H9 (cell line): ENCODE measurements around the gene NPAS2. TPM values are rescaled to one million over a fixed set of nuclear protein-coding genes. Genes with fewer than 3 reads are reported as not detected.

Experiments used
- DNase-seq: peaks from one replicate; pipeline ENCODE4 v3.0.0-alpha.2; 2017
- H2AFZ ChIP-seq: one replicate; pipeline ENCODE4 v1.6.1; 2013; ENCODE audit warnings: mild to moderate bottlenecking, low read length, control low read depth, moderate library complexity
- H2AK5ac ChIP-seq: 2 replicates; pipeline ENCODE4 v1.6.1; 2013; ENCODE audit warnings: low read length, control low read depth, mixed read lengths; ENCODE audit not compliant: insufficient read length
- H2BK120ac ChIP-seq: one replicate; pipeline ENCODE4 v1.6.1; 2013; ENCODE audit warnings: low read depth, mild to moderate bottlenecking, low read length, control low read depth, inconsistent platforms; ENCODE audit not compliant: poor library complexity, severe bottlenecking
- H2BK12ac ChIP-seq: 2 replicates; pipeline ENCODE4 v1.6.1; 2013; ENCODE audit warnings: low read length, control low read depth, mixed read lengths, low read depth; ENCODE audit not compliant: insufficient read length
- H2BK15ac ChIP-seq: 2 replicates; pipeline ENCODE4 v1.6.1; 2013; ENCODE audit warnings: low read depth, low read length, control low read depth
- H2BK20ac ChIP-seq: one replicate; pipeline ENCODE4 v1.6.1; 2013; ENCODE audit warnings: low read depth, mild to moderate bottlenecking, low read length, control low read depth, inconsistent platforms; ENCODE audit not compliant: poor library complexity, severe bottlenecking
- H2BK5ac ChIP-seq: 2 replicates; pipeline ENCODE4 v1.6.1; 2013; ENCODE audit warnings: low read length, control low read depth, mixed read lengths; ENCODE audit not compliant: insufficient read length
- H3K14ac ChIP-seq: 2 replicates; pipeline ENCODE4 v1.6.1; 2013; ENCODE audit warnings: low read length, control low read depth; ENCODE audit not compliant: insufficient read depth
- H3K18ac ChIP-seq: 2 replicates; pipeline ENCODE4 v1.6.1; 2013; ENCODE audit warnings: low read depth, mild to moderate bottlenecking, mixed read lengths, low read length, control low read depth; ENCODE audit not compliant: insufficient read length
- H3K23ac ChIP-seq: 2 replicates; pipeline ENCODE4 v1.6.1; 2013; ENCODE audit warnings: low read length, control low read depth, mixed read lengths, low read depth; ENCODE audit not compliant: insufficient read length
- H3K23me2 ChIP-seq: 2 replicates; pipeline ENCODE4 v1.6.1; 2013; ENCODE audit warnings: low read depth, mild to moderate bottlenecking, mixed read lengths, low read length, control low read depth; ENCODE audit not compliant: insufficient read length, poor library complexity, severe bottlenecking
- H3K27ac ChIP-seq: 2 replicates; pipeline ENCODE4 v1.5.1; 2013; ENCODE audit warnings: low read length, control low read depth, mixed read lengths, low read depth; ENCODE audit not compliant: insufficient read length
- H3K27me3 ChIP-seq: 2 replicates; pipeline ENCODE4 v1.6.1; 2013; ENCODE audit warnings: low read length, control low read depth, inconsistent platforms; ENCODE audit not compliant: insufficient read depth
- H3K4ac ChIP-seq: 2 replicates; pipeline ENCODE4 v1.6.1; 2013; ENCODE audit warnings: low read depth, mild to moderate bottlenecking, control low read depth, inconsistent platforms, low read length, moderate library complexity
- H3K4me1 ChIP-seq: 2 replicates; pipeline ENCODE4 v1.6.1; 2013; ENCODE audit warnings: low read length, control low read depth, inconsistent platforms; ENCODE audit not compliant: insufficient read depth
- H3K4me2 ChIP-seq: 2 replicates; pipeline ENCODE4 v1.6.1; 2013; ENCODE audit warnings: low read length, control low read depth, mixed read lengths; ENCODE audit not compliant: insufficient read length, insufficient read depth
- H3K56ac ChIP-seq: 2 replicates; pipeline ENCODE4 v1.6.1; 2013; ENCODE audit warnings: low read depth, mild to moderate bottlenecking, mixed read lengths, low read length, control low read depth; ENCODE audit not compliant: insufficient read length
- H3K79me1 ChIP-seq: 2 replicates; pipeline ENCODE4 v1.6.1; 2013; ENCODE audit warnings: low read depth, mild to moderate bottlenecking, moderate library complexity, low read length, control low read depth, inconsistent platforms; ENCODE audit not compliant: insufficient read depth, poor library complexity, severe bottlenecking
- H3K79me2 ChIP-seq: 2 replicates; pipeline ENCODE4 v1.6.1; 2013; ENCODE audit warnings: low read length, control low read depth, inconsistent platforms; ENCODE audit not compliant: insufficient read depth
- H3K9ac ChIP-seq: 2 replicates; pipeline ENCODE4 v1.6.1; 2013; ENCODE audit warnings: low read length, control low read depth, mixed read lengths; ENCODE audit not compliant: insufficient read length; ENCODE audit errors: extremely low read depth
- H3K9me3 ChIP-seq: one replicate; pipeline ENCODE4 v1.6.1; 2013; ENCODE audit warnings: low read depth, low read length, inconsistent platforms; ENCODE audit not compliant: control insufficient read depth
- H3T11ph ChIP-seq: one replicate; pipeline ENCODE4 v1.6.1; 2013; ENCODE audit warnings: mild to moderate bottlenecking, low read length, control low read depth, inconsistent platforms
- H4K20me1 ChIP-seq: one replicate; pipeline ENCODE4 v1.6.1; 2013; ENCODE audit not compliant: control insufficient read depth, insufficient read length, insufficient read depth
- H4K5ac ChIP-seq: 2 replicates; pipeline ENCODE4 v1.6.1; 2013; ENCODE audit warnings: low read depth, mild to moderate bottlenecking, mixed read lengths, low read length, control low read depth; ENCODE audit not compliant: insufficient read length
- H4K8ac ChIP-seq: replicated peaks from 2 replicates; pipeline ENCODE4 v1.6.1; 2013; ENCODE audit warnings: low read length, control low read depth, mixed read lengths, low read depth; ENCODE audit not compliant: insufficient read length
- H4K91ac ChIP-seq: 2 replicates; pipeline ENCODE4 v1.6.1; 2013; ENCODE audit warnings: low read depth, mild to moderate bottlenecking, moderate library complexity, mixed read lengths, low read length, control low read depth; ENCODE audit not compliant: insufficient read length
- H3K27ac Mint-ChIP-seq, 3 experiments: 2 replicates in 2 of 3; 3 replicates in 1 of 3; pipeline ENCODE4 v1.8.0; 2020 to 2021; ENCODE audit warnings: mixed read lengths in 3 of 3, mild to moderate bottlenecking in 1 of 3, moderate library complexity in 1 of 3
- H3K27me3 Mint-ChIP-seq: 2 replicates; pipeline ENCODE4 v1.8.0; 2021; ENCODE audit warnings: low read depth, mild to moderate bottlenecking, moderate library complexity, mixed read lengths
- H3K36me3 Mint-ChIP-seq, 3 experiments: 2 replicates in 2 of 3; 3 replicates in 1 of 3; pipeline ENCODE4 v1.8.0; 2020 to 2021; ENCODE audit warnings: low read depth in 3 of 3, mixed read lengths in 3 of 3; ENCODE audit not compliant: insufficient read depth in 1 of 3
- H3K4me1 Mint-ChIP-seq, 2 experiments: 2 replicates each; pipeline ENCODE4 v1.8.0; 2020; ENCODE audit warnings: mixed read lengths in 2 of 2
- H3K4me3 Mint-ChIP-seq, 2 experiments: 2 replicates in 1 of 2; 3 replicates in 1 of 2; pipeline ENCODE4 v1.8.0; 2020 to 2021; ENCODE audit warnings: mild to moderate bottlenecking in 2 of 2, mixed read lengths in 2 of 2, moderate library complexity in 1 of 2
- H3K9me3 Mint-ChIP-seq, 2 experiments: 2 replicates in 1 of 2; 3 replicates in 1 of 2; pipeline ENCODE4 v1.8.0; 2020; ENCODE audit warnings: mild to moderate bottlenecking in 2 of 2, mixed read lengths in 2 of 2, moderate library complexity in 1 of 2
- WGBS: extraction: QIAGEN DNeasy Blood & Tissue Kit; methylation state at CpG from one replicate; pipeline ENCODE4 v1.1.7; 2013; ENCODE audit warnings: missing lambda C conversion rate, low lambda C conversion rate, mixed read lengths; ENCODE audit not compliant: insufficient read length; ENCODE audit errors: extremely low coverage; 5-methylcytosine and 5-hydroxymethylcytosine counted together
- total RNA-seq: library from RNA; stranded (reverse); gene quantifications from 2 replicates; pipeline ENCODE4 v1.2.1, GENCODE V29; 2021
- TF ChIP-seq, protein P1 (sequence below): fragments of 200-600 bp; sonication (generic); conservative IDR thresholded peaks from 3 replicates; pipeline ENCODE4 v1.8.0; 2021; ENCODE audit warnings: antibody characterized with exemption, mild to moderate bottlenecking

NPAS2 gene
- total RNA-seq, 1 experiment from 2014 or later: 1.3 TPM

DNA sequence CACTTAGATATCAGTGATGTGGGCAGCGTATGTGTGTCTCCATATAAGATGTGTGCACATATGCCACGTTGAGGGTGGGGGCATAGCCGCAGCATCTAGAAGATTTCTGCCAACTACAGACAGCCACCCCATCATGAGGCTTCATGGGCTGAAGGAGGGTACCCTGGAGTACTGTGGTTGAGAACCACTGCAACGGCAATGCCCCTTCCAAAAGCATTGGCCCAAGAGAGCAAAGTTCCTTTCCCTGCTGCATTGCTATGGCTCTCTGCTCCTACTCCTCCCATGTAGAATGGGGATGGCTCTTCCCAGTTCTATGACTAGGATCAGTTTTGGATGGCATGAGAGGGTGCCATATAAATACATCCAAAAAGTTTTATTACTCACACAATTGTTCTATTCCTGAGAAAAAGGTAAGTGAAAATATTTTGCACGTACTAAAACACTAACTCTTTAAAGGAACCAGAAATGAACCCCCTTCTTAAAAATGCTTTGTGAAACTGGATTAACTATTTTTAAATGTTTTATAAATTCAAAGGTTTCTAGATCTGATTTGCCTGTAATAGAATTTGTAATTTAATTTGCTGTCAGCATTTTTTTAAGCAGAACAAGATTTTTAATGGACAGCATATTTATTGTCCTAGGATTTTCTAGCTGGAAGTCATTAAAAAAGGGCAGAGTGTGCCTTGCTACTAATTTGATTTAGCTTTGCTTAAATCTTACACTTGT, 177.7 kb downstream of the NPAS2 start:
- peaks cover 6 to 8% of the 10 kb centered on the region in 2 experiments for H3K4me1 Mint-ChIP-seq
- no peak overlapping the region for H2BK20ac ChIP-seq
- no peaks in the 10 kb centered on the region for H3K79me1 ChIP-seq
- H3K23ac ChIP-seq: no peak overlapping the region
- no peaks in the 10 kb centered on the region for H3K9me3 Mint-ChIP-seq
- H3K56ac ChIP-seq: no peak overlapping the region
- no peak overlapping the region for H3T11ph ChIP-seq
- no peak overlapping the region for H3K4me2 ChIP-seq
- no peak overlapping the region for H2BK12ac ChIP-seq
- TF ChIP-seq, protein P1, sequence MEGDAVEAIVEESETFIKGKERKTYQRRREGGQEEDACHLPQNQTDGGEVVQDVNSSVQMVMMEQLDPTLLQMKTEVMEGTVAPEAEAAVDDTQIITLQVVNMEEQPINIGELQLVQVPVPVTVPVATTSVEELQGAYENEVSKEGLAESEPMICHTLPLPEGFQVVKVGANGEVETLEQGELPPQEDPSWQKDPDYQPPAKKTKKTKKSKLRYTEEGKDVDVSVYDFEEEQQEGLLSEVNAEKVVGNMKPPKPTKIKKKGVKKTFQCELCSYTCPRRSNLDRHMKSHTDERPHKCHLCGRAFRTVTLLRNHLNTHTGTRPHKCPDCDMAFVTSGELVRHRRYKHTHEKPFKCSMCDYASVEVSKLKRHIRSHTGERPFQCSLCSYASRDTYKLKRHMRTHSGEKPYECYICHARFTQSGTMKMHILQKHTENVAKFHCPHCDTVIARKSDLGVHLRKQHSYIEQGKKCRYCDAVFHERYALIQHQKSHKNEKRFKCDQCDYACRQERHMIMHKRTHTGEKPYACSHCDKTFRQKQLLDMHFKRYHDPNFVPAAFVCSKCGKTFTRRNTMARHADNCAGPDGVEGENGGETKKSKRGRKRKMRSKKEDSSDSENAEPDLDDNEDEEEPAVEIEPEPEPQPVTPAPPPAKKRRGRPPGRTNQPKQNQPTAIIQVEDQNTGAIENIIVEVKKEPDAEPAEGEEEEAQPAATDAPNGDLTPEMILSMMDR: no peak
- H4K8ac ChIP-seq: no peak overlapping the region
- no peak overlapping the region for H2BK120ac ChIP-seq
- no peak overlapping the region for H4K91ac ChIP-seq
- no peak overlapping the region for H3K27ac Mint-ChIP-seq
- H3K4me1 ChIP-seq: no peaks in the 10 kb centered on the region
- H3K27ac ChIP-seq: no peak overlapping the region
- WGBS: no CpG with 5 or more reads among the region's 5 CpGs
- H3K36me3 Mint-ChIP-seq: peaks cover 2 to 3% (median 3%) of the 10 kb centered on the region in 3 experiments
- H3K4me3 Mint-ChIP-seq: no peak overlapping the region
- no peaks in the 10 kb centered on the region for H4K20me1 ChIP-seq
- H4K5ac ChIP-seq: no peak overlapping the region
- no peak for DNase-seq
- H3K14ac ChIP-seq: no peak overlapping the region
- H3K4ac ChIP-seq: no peak overlapping the region
- peaks cover 11% of the 10 kb centered on the region for H3K27me3 Mint-ChIP-seq
- no peak overlapping the region for H2AFZ ChIP-seq
- H3K9ac ChIP-seq: no peak overlapping the region
- no peaks in the 10 kb centered on the region for H3K9me3 ChIP-seq
- peaks cover 4% of the 10 kb centered on the region for H3K23me2 ChIP-seq
- no peak overlapping the region for H2BK15ac ChIP-seq
- H3K27me3 ChIP-seq: no peaks in the 10 kb centered on the region
- H3K79me2 ChIP-seq: peaks cover 3% of the 10 kb centered on the region; the same call in 1 of the 2 replicates
- no peak overlapping the region for H2AK5ac ChIP-seq
- no peak overlapping the region for H3K18ac ChIP-seq
- no peak overlapping the region for H2BK5ac ChIP-seq
